Head of caudate nucleus (tissue), 42 donors: ENCODE measurements around the gene CYP2U1.

Experiments used
- DNase-seq, 42 donors: peaks; one replicate each; pipeline versions ENCODE4 v3.0.0 to v3.0.0-alpha.2; 2020 to 2021; ENCODE audit warnings: mixed read lengths in 7 of 42
- intact Hi-C: fragments of 100-400 bp; cut with DNase I; formaldehyde crosslinking; loops from one replicate; pipeline ENCODE4 v1.15.0; 2022

The CYP2U1 gene

GRCh38 chr4:107974523-107974922 lies 43.2 kb downstream of the CYP2U1 start:
- intact Hi-C loops = no loop called here

GRCh38 chr4:107977482-107977881 lies 46.1 kb downstream of the CYP2U1 start:
- intact Hi-C loops = no loop called here
- no peak for DNase-seq

More at GRCh38 chr4:107974523-107974922, 43.2 kb downstream of the CYP2U1 start:
- DNase-seq = no peak

GRCh38 chr4:107977966-107978705 lies 46.8 kb downstream of the CYP2U1 start:
- peak in 6 of 42 donors; percentile 19 to 53 (median 27) for DNase-seq
- intact Hi-C loops = no loop called here

- DNase-seq = peak in 39 of 42 donors; percentile 12 to 85 (median 59)
- intact Hi-C loops = no loop called here
These were observed 47.5 kb downstream of the CYP2U1 start for GRCh38 chr4:107978716-107979451.

- DNase-seq = no peak
- intact Hi-C loops = loop anchor here (2.0 kb wide), 1 partner anchor 57 kb away; the partner anchor contains the start of gene CYP2U1
These were observed 56.8 kb downstream of the CYP2U1 start for GRCh38 chr4:107987916-107988762.

GRCh38 chr4:107988763-107989035 lies 57.4 kb downstream of the CYP2U1 start:
- intact Hi-C loops = loop anchor here (2.0 kb wide), 1 partner anchor 58 kb away; the partner anchor contains the start of gene CYP2U1

GRCh38 chr4:107989162-107989536 lies 57.8 kb downstream of the CYP2U1 start:
- no peak for DNase-seq
- intact Hi-C loops = loop anchor here (2.0 kb wide), 1 partner anchor 58 kb away; the partner anchor contains the start of gene CYP2U1

More at GRCh38 chr4:107988763-107989035, 57.4 kb downstream of the CYP2U1 start:
- no peak for DNase-seq

- DNase-seq = peak; percentile 89 to 98 (median 96)
- intact Hi-C loops = loop anchor here (2.0 kb wide), 1 partner anchor 59 kb away; the partner anchor contains the start of gene CYP2U1
These were observed 58.4 kb downstream of the CYP2U1 start, which contains the start of gene HADH for GRCh38 chr4:107989537-107990386. HADH (plus strand) TSS chr4:107989889; CDS start chr4:107989933, 44 bp downstream.

- intact Hi-C loops = no loop called here
- DNase-seq = no peak
These were observed 60.7 kb downstream of the CYP2U1 start for GRCh38 chr4:107991945-107992630.

GRCh38 chr4:107993969-107994368 lies 62.6 kb downstream of the CYP2U1 start:
- DNase-seq = no peak
- intact Hi-C loops = no loop called here

GRCh38 chr4:107994894-107995293 lies 63.5 kb downstream of the CYP2U1 start:
- intact Hi-C loops = no loop called here
- DNase-seq = no peak

- no peak for DNase-seq
- intact Hi-C loops = no loop called here
These were observed 65.8 kb downstream of the CYP2U1 start for GRCh38 chr4:107996949-107997788.

GRCh38 chr4:107997794-107998193 lies 66.4 kb downstream of the CYP2U1 start:
- intact Hi-C loops = no loop called here
- no peak for DNase-seq

GRCh38 chr4:107999932-108000539 lies 68.7 kb downstream of the CYP2U1 start:
- intact Hi-C loops = no loop called here

GRCh38 chr4:108001540-108002135 lies 70.3 kb downstream of the CYP2U1 start:
- intact Hi-C loops = no loop called here
- DNase-seq = no peak

More at GRCh38 chr4:107999932-108000539, 68.7 kb downstream of the CYP2U1 start:
- no peak for DNase-seq
